HG02970 (cell line): Measurements from ENCODE around the gene B4GALT1.

ENCODE experiments used
- ATAC-seq: cut with Tn5 transposase; IDR thresholded peaks from one replicate; pipeline ENCODE4 v1.9.1; 2021; ENCODE audit warnings: mild to moderate bottlenecking, moderate library complexity, moderate number of reproducible peaks; ENCODE audit not compliant: unreplicated experiment, low FRiP score

B4GALT1 gene

GRCh38 chr9:33065157-33066076 lies 101.7 kb downstream of the B4GALT1 start:
- no peak for ATAC-seq
